ENCODE measurements around the gene EPHB3. TPM values are rescaled to one million over a fixed set of nuclear protein-coding genes. Genes with fewer than 3 reads are reported as not detected.
A peak's percentile ranks its signal among the peaks of the same experiment; 100 is the strongest.

Gene EPHB3
- total RNA-seq, 1 donor from 2014 or later = 65.0 TPM

DNA sequence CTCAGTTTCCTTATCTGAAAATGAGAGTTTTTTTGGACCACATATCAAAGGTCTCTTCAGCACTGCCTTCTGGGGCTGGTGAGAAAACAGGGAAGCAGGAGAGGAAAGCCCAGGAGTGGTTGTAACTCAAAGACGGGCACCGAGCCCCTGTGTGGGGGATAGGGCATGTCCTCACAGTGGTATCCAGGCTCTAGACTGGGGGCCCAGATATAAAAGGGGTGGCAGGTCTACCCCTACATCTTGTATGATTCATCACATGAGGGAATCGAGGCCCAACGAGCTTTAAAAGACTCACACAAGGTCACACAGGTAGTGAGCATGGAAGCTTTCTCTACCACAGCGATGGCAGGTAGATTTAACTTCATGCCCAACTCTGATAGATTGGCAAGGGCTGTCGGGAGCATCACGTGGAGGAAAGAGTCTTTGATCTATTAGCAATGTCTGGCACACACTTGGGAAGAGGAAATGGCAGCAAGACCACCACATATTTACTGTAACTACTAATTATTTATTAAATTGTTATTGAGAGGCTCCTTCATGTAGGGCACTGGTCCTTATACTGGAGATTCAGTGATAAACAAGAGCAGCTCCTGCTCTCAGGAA is 4.1 kb upstream of the EPHB3 start:
- TF ChIP-seq, protein P1, sequence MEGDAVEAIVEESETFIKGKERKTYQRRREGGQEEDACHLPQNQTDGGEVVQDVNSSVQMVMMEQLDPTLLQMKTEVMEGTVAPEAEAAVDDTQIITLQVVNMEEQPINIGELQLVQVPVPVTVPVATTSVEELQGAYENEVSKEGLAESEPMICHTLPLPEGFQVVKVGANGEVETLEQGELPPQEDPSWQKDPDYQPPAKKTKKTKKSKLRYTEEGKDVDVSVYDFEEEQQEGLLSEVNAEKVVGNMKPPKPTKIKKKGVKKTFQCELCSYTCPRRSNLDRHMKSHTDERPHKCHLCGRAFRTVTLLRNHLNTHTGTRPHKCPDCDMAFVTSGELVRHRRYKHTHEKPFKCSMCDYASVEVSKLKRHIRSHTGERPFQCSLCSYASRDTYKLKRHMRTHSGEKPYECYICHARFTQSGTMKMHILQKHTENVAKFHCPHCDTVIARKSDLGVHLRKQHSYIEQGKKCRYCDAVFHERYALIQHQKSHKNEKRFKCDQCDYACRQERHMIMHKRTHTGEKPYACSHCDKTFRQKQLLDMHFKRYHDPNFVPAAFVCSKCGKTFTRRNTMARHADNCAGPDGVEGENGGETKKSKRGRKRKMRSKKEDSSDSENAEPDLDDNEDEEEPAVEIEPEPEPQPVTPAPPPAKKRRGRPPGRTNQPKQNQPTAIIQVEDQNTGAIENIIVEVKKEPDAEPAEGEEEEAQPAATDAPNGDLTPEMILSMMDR (conservative IDR thresholded peaks at IDR 0.05) = no peak
- Mint-ChIP-seq H3K9me3 (no peaks in the 10 kb centered on the region), H3K36me3 (no peaks in the 10 kb centered on the region), H3K27me3 (peaks cover 41% of the 10 kb centered on the region), H3K27ac (no peak overlapping the region), H3K4me1 (ENCODE audit: unreplicated experiment) (peaks cover 21% of the 10 kb centered on the region), H3K4me3 (no peak overlapping the region)
- DNase-seq (ENCODE audit: extremely low spot score, unreplicated experiment) = no peak

DNA sequence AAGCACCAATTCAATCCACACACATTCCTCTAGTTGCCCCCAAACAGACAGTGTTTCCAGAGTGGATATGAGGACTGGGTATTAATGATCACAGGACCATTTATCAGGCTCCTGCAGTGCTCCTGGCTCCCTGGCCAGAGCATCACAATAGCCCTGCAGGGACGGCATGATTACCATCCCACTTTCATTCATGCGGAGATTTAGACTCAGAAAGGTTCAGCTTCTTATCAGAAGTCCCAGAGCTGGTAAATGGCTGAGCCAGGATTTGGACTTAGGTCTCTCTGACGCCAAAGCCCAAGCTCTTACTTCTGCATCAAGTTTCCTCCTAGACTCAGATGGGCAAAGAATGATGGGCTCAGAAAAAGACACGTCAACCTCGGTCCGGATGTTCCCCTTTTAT is 2.9 kb upstream of the EPHB3 start:
- TF ChIP-seq, protein P1 (conservative IDR thresholded peaks at IDR 0.05) = no peak
- no peak for DNase-seq (ENCODE audit: extremely low spot score, unreplicated experiment)
- H3K36me3 Mint-ChIP-seq = no peaks in the 10 kb centered on the region
- H3K27me3 Mint-ChIP-seq = peaks cover 34% of the 10 kb centered on the region
- no peaks in the 10 kb centered on the region for H3K9me3 Mint-ChIP-seq
- H3K27ac Mint-ChIP-seq = no peak overlapping the region
- peaks cover 28% of the 10 kb centered on the region for H3K4me1 Mint-ChIP-seq (ENCODE audit: unreplicated experiment)
- H3K4me3 Mint-ChIP-seq = no peak overlapping the region

DNA sequence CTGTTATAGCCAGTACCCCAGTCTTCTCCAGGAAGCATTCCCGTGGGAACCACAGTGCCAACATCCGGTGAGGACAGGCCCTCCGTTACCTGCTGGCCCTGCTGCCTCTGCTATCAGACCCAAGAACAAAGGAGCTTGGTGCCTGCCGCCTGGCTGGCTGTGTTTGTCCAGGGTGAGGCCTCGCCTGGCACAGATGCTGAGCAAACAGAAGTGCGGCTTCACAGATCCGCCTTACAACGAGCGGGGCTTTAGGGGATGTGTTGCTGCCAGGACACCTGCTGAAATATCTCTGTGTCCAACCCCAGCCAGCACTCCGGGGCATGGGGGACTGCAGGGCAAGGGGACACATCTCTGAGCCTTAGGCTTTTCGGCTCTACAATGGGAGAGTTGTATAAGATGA is 2.2 kb upstream of the EPHB3 start:
- peaks cover 34% of the 10 kb centered on the region for H3K27me3 Mint-ChIP-seq
- H3K27ac Mint-ChIP-seq = no peak overlapping the region
- no peak for DNase-seq (ENCODE audit: extremely low spot score, unreplicated experiment)
- H3K4me3 Mint-ChIP-seq = no peak overlapping the region
- TF ChIP-seq, protein P1 (conservative IDR thresholded peaks at IDR 0.05) = no peak
- H3K9me3 Mint-ChIP-seq = no peaks in the 10 kb centered on the region
- H3K36me3 Mint-ChIP-seq = no peaks in the 10 kb centered on the region
- H3K4me1 Mint-ChIP-seq (ENCODE audit: unreplicated experiment) = peaks cover 31% of the 10 kb centered on the region

DNA sequence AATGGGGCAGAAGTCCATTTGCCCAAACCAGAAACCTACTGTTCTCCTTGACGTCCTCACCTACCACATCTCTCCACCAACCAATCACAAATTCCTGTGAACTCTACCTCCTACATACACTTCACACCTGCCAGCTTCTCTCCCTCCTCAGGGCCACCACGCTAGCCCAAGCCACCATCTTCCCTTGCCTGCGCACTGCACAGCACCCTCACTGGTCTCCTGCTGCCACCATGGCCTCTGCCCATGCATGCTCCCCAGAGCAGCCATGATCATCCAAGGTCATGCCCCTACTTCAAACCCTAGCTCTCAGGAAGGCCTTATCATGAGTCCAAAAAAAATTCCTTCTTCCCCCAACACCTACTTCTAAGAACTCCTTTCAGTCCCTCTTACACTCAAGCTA is 1.1 kb upstream of the EPHB3 start:
- Mint-ChIP-seq H3K4me1 (ENCODE audit: unreplicated experiment) (peaks cover 41% of the 10 kb centered on the region), H3K27me3 (peaks cover 34% of the 10 kb centered on the region), H3K36me3 (no peaks in the 10 kb centered on the region), H3K27ac (no peak overlapping the region), H3K4me3 (peak overlapping the region; percentile 95), H3K9me3 (no peaks in the 10 kb centered on the region)
- DNase-seq (ENCODE audit: extremely low spot score, unreplicated experiment) = no peak
- TF ChIP-seq, protein P1 (conservative IDR thresholded peaks at IDR 0.05) = no peak

DNA sequence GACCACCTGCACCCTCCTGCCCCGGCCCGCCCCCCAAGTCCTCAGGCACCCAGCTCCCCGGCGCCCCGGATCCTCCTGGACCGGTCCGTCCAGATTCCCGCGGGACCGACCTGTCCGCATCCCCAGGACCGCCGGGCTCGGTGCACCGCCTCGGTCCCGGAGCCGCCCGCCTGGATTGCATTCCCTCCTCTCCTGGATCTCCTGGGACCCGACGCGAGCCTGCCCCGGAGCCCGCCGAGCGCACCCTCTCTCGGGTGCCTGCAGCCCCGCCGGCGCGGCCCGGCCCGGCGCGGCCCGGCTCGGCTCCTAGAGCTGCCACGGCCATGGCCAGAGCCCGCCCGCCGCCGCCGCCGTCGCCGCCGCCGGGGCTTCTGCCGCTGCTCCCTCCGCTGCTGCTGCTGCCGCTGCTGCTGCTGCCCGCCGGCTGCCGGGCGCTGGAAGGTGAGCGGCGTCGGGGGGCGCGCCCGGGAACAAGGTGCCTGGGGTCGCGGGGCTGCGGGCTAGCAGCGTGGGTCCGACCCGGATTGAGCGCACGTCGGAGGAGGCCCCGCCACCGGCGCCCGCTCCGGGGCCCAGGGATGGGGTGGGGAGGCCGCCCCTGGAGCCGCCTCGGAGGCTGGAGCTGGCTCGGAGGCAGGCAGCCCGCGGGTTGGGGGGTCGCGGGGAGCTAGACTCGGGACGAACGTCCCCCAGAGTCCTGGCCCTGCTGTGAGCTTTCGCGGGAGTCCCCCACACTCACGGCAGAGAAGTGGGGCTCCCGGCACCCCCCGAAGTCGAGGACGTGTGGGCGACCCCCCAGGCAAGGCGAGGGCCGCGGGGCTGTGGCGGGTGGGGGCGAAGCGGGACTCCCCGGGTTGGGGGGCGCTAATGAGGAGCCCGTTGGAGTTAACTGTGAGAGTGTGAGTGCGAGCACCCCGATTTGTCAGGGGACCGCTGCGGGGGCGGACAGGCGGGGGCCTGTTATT is 610 bp downstream of the EPHB3 start:
- Mint-ChIP-seq H3K4me1 (ENCODE audit: unreplicated experiment) (peaks cover 44% of the 10 kb centered on the region), H3K27ac (peak overlapping the region; percentile 4), H3K36me3 (no peaks in the 10 kb centered on the region), H3K27me3 (peaks cover 28% of the 10 kb centered on the region), H3K4me3 (peak overlapping the region; percentile 97), H3K9me3 (no peaks in the 10 kb centered on the region)
- TF ChIP-seq, protein P1 (conservative IDR thresholded peaks at IDR 0.05) = no peak
- no peak for DNase-seq (ENCODE audit: extremely low spot score, unreplicated experiment)

All from type B pancreatic cell (in vitro differentiated cells).